K562 (cell line): Measurements from ENCODE around the gene CMPK1. TPM values are rescaled to one million over a fixed set of nuclear protein-coding genes. Genes with fewer than 3 reads are reported as not detected.

Source experiments
- ATAC-seq: fragments of 200-7000 bp; cut with Tn5 transposase; 3 replicates; pipeline ENCODE4 v1.9.1; 2020; ENCODE audit warnings: moderate library complexity
- BruUV-seq: library from RNA; stranded (reverse); fragments of 400-500 nt; replicated peaks from 2 replicates; lab custom pipeline; 2021; lab: Mats Ljungman, UMichigan
- CTCF ChIA-PET: fragments of 300-600 bp; formaldehyde crosslinking; extraction: SDS; loops from one replicate; lab custom pipeline; 2021; ENCODE audit warnings: low intra/inter-chr PET ratio; lab: Yijun Ruan, JAX
- POLR2A ChIA-PET: fragments of 300-600, 350-650 bp; sonication (Branson Sonifier 250); formaldehyde crosslinking; extraction: SDS; loops from one replicate; lab custom pipeline; 2021; ENCODE audit warnings: antibody characterized with exemption, inconsistent platforms; lab: Yijun Ruan, JAX
- DNase-seq, 4 experiments: peaks; one replicate each; pipeline versions ENCODE4 v3.0.0 to v3.0.0-alpha.2; 2011 to 2018; ENCODE audit warnings: low spot score in 3 of 4, mixed read lengths in 3 of 4; ENCODE audit errors: extremely low read depth in 1 of 4
- FAIRE-seq: peaks from 2 replicates; lab custom pipeline; 2011; peaks lifted over from hg19 to GRCh38; lab: Jason Lieb, UNC
- H2AFZ ChIP-seq: 2 replicates; pipeline ENCODE4 v1.6.0; 2011; ENCODE audit warnings: low read depth, low read length, control low read depth, inconsistent platforms
- H3K27ac ChIP-seq: fragments of 200-600 bp; 3 replicates; pipeline ENCODE4 v1.8.0; 2011; ENCODE audit warnings: low read depth, mild to moderate bottlenecking, control low read depth, inconsistent platforms, low read length, moderate library complexity, mixed read lengths; ENCODE audit errors: extremely low read depth
- H3K27me3 ChIP-seq, 2 experiments: fragments of 300-600 bp in 1 of 2; 2 replicates in 1 of 2; 3 replicates in 1 of 2; pipeline versions ENCODE4 v1.6.0 to v1.8.0; 2011; ENCODE audit warnings: inconsistent platforms in 2 of 2, low read length in 2 of 2, mild to moderate bottlenecking in 1 of 2, mixed read lengths in 1 of 2, moderate library complexity in 1 of 2; ENCODE audit not compliant: control insufficient read depth in 2 of 2, insufficient read depth in 2 of 2
- H3K36me3 ChIP-seq: fragments of 300-600 bp; 3 replicates; pipeline ENCODE4 v1.8.0; 2011; ENCODE audit warnings: mild to moderate bottlenecking, low read length, inconsistent platforms; ENCODE audit not compliant: control insufficient read depth, insufficient read depth
- H3K4me1 ChIP-seq, 2 experiments: fragments of 200-600 bp in 1 of 2; replicated peaks in 1 of 2; 2 replicates in 1 of 2; 3 replicates in 1 of 2; pipeline versions ENCODE4 v1.5.1 to v1.8.0; 2011; ENCODE audit warnings: inconsistent platforms in 2 of 2, low read length in 2 of 2, mild to moderate bottlenecking in 1 of 2, mixed read lengths in 1 of 2, moderate library complexity in 1 of 2; ENCODE audit not compliant: control insufficient read depth in 2 of 2, insufficient read depth in 2 of 2
- H3K4me2 ChIP-seq: 2 replicates; pipeline ENCODE4 v1.6.1; 2011; ENCODE audit warnings: low read length, control low read depth, inconsistent platforms, mixed read lengths; ENCODE audit not compliant: insufficient read depth
- H3K4me3 ChIP-seq: fragments of 200-600 bp; sonication (generic), shearing (Covaris generic); 2 replicates; pipeline ENCODE4 v1.5.1; 2016; ENCODE audit warnings: control low read depth, inconsistent platforms
- H3K79me2 ChIP-seq: fragments of 200-600 bp; 3 replicates; pipeline ENCODE4 v1.8.0; 2011; ENCODE audit warnings: low read length, inconsistent platforms; ENCODE audit not compliant: control insufficient read depth, insufficient read depth
- H3K9ac ChIP-seq, 2 experiments: 2 replicates each; pipeline versions ENCODE4 v1.6.0 to v1.6.1; 2011; ENCODE audit warnings: low read depth in 2 of 2, low read length in 2 of 2, control low read depth in 1 of 2, inconsistent platforms in 1 of 2, mild to moderate bottlenecking in 1 of 2, mixed read lengths in 1 of 2; ENCODE audit not compliant: insufficient read depth in 1 of 2
- H3K9me1 ChIP-seq: one replicate; pipeline ENCODE4 v1.6.0; 2011; ENCODE audit warnings: inconsistent platforms, mild to moderate bottlenecking, low read length, moderate library complexity; ENCODE audit not compliant: control insufficient read depth, insufficient read depth
- H3K9me3 ChIP-seq: replicated peaks from 2 replicates; pipeline ENCODE4 v1.5.1; 2011; ENCODE audit warnings: low read depth, low read length, inconsistent platforms; ENCODE audit not compliant: control insufficient read depth, insufficient read depth
- H4K20me1 ChIP-seq: replicated peaks from 2 replicates; pipeline ENCODE4 v1.6.1; 2011; ENCODE audit warnings: low read length, inconsistent platforms, mixed read lengths; ENCODE audit not compliant: control insufficient read depth, insufficient read depth
- CBX2 ChIP-seq: fragments of 200-600 bp; sonication (generic); IDR thresholded peaks from one replicate; pipeline ENCODE4 v1.6.1; 2012; ENCODE audit warnings: mild to moderate bottlenecking, low read length, inconsistent platforms; ENCODE audit not compliant: insufficient read depth, poor library complexity, severe bottlenecking
- OTX1 ChIP-seq: fragments of 450-650 bp; formaldehyde crosslinking; IDR thresholded peaks from 2 replicates; pipeline ENCODE4 v1.4.0; 2022; ENCODE audit warnings: mild to moderate bottlenecking
- ZBTB40 ChIP-seq, 2 experiments: fragments of 450-650 bp in 1 of 2; sonication (generic) in 1 of 2; formaldehyde crosslinking in 1 of 2; IDR thresholded peaks; 2 replicates each; pipeline versions ENCODE4 v1.7.1 to v1.9.0; 2016 to 2022; ENCODE audit warnings: inconsistent platforms in 1 of 2, mild to moderate bottlenecking in 1 of 2, missing genetic modification reagents in 1 of 2
- WGBS: fragments of 100-300 bp; shearing (Covaris generic); methylation state at CpG from one replicate; pipeline ENCODE4 v1.1.6; 2016; ENCODE audit warnings: low coverage, mixed read lengths; ENCODE audit not compliant: insufficient coverage; ENCODE audit errors: missing lambda C conversion rate; 5-methylcytosine and 5-hydroxymethylcytosine counted together
- in situ Hi-C: fragments of 300-500 bp; cut with MboI; formaldehyde crosslinking; loops from 4 replicates; pipeline ENCODE4 v1.15.0; 2018; ENCODE audit warnings: inconsistent platforms, mixed read lengths
- intact Hi-C: fragments of 100-400 bp; cut with micrococcal nuclease; formaldehyde crosslinking; loops from 2 replicates; pipeline ENCODE4 v1.14.2; 2022
- polyA plus RNA-seq, 8 experiments: library from polyadenylated mRNA; depleted of rRNA in 4 of 8; stranded (reverse) in 5 of 8; unstranded in 3 of 8; fragments of >200 nt; fragmentation: Nextera tagmentation in 2 of 8; fragmentation: Illumina TruSeq in 1 of 8; extraction: Ambion mirVana in 2 of 8; extraction: Trizol in 1 of 8; gene quantifications; 2 replicates each; pipeline versions ENCODE4 v1.2.1 to v1.2.3, GENCODE V29; 2011 to 2014; ENCODE audit warnings: inconsistent platforms in 1 of 8, missing spikeins in 1 of 8
- total RNA-seq, 7 experiments: library from RNA; depleted of rRNA in 6 of 7; stranded (reverse); fragments of >200 nt in 6 of 7; fragmentation: Illumina TruSeq in 2 of 7; extraction: Trizol in 2 of 7; gene quantifications; 2 replicates each; pipeline versions ENCODE4 v1.2.1 to v1.2.3, GENCODE V29; 2011 to 2021; ENCODE audit warnings: low replicate concordance in 1 of 7

Gene CMPK1
- total and polyA plus RNA-seq, 9 of the 15 experiments (the other 6 are each of a cell fraction or from before 2014, with no cell fraction given), result 54.5 to 197 (median 116) TPM

GRCh38 chr1:47420547-47420946 is 87.0 kb downstream of the CMPK1 start:
- Histone ChIP-seq H3K9ac (no peak overlapping the region), H4K20me1 (0 out of 2 replicates have a peak, but pooled peaks cover 6% of the 10 kb centered on the region), H3K4me1 (no peaks in the 10 kb centered on the region; a peak in 2 of 5 replicates), H3K9me3 (no peaks in the 10 kb centered on the region), H2AFZ (no peak overlapping the region), H3K4me2 (no peak overlapping the region), H3K79me2 (no peaks in the 10 kb centered on the region), H3K27ac (no peak overlapping the region), H3K9me1 (no peaks in the 10 kb centered on the region), H3K36me3 (no peaks in the 10 kb centered on the region), H3K27me3 (peaks cover 29 to 60% of the 10 kb centered on the region in 2 experiments), H3K4me3 (no peak overlapping the region)
- CTCF ChIA-PET, result interaction anchor here (0.6 kb wide), 1 partner anchor 310 kb away, joined by 3 read pairs; no protein-coding TSS in a partner anchor
- FAIRE-seq (no peak), DNase-seq (no peak), ATAC-seq (no peak)
- WGBS, result 0% methylated on average over 4 of the region's 4 CpGs
- no TSS peak for BruUV-seq
- POLR2A ChIA-PET, result interaction anchor here (0.7 to 2.3 kb wide), 3 partner anchors 10 to 32 kb away, joined by 3 to 6 read pairs (median 4); no protein-coding TSS in a partner anchor
- TF ChIP-seq ZBTB40 (IDR thresholded peaks at IDR 0.05) (peak; percentile 81), ZBTB40 (CRISPR knock-in tag; IDR thresholded peaks at IDR 0.05) (peak; percentile 69), OTX1 (CRISPR knock-in tag) (no peak), CBX2 (peak; percentile 47)
- in situ Hi-C loops, result loop anchor here (10.0 kb wide), 1 partner anchor 246 kb away; no protein-coding TSS in a partner anchor
- intact Hi-C loops, result no loop called here
